ENCODE measurements around the gene HK2.

Gene HK2

GRCh38 chr2:74938264-74938663 lies 104.3 kb downstream of the HK2 start:
- Histone ChIP-seq H2BK5ac (ENCODE audit: low read length) (no peak overlapping the region), H2BK15ac (ENCODE audit: low read length) (no peak overlapping the region), H4K8ac (ENCODE audit: low read depth, low read length) (no peak overlapping the region), H2AFZ (ENCODE audit: low read length) (no peak overlapping the region), H3K27me3 (ENCODE audit: control insufficient read depth in 3 of 3, insufficient read depth in 3 of 3, low read depth in 1 of 3, low read length in 3 of 3) (no peaks in the 10 kb centered on the region), H3K14ac (ENCODE audit: low read length) (no peak overlapping the region), H2AK5ac (ENCODE audit: low read depth, low read length) (no peak overlapping the region), H3K9me3 (replicated peaks in 1 of 2; ENCODE audit: control insufficient read depth in 2 of 2, insufficient read depth in 1 of 2, low read depth in 1 of 2, low read length in 2 of 2) (peaks cover 0 to 1% of the 10 kb centered on the region in 2 donors), H3K36me3 (replicated peaks in 1 of 2; ENCODE audit: control insufficient read depth in 2 of 2, insufficient read depth in 2 of 2, low read length in 2 of 2) (no peaks in the 10 kb centered on the region), H4K91ac (ENCODE audit: low read depth, low read length, poor library complexity) (no peak overlapping the region), H3K4ac (ENCODE audit: low read length) (no peak overlapping the region), H3K27ac (replicated peaks; ENCODE audit: low read length) (no peak overlapping the region), H3K9ac (ENCODE audit: low read depth, low read length, poor library complexity) (no peak overlapping the region), H2BK12ac (ENCODE audit: low read length) (no peak overlapping the region), H3K4me2 (ENCODE audit: insufficient read depth, low read length, poor library complexity, severe bottlenecking) (no peak overlapping the region), H3K4me3 (ENCODE audit: low read length in 2 of 2) (no peak overlapping the region), H3K23ac (ENCODE audit: low read depth, low read length, poor library complexity) (no peak overlapping the region), H2BK120ac (ENCODE audit: low read depth, low read length) (no peak overlapping the region), H3K4me1 (ENCODE audit: control insufficient read depth in 2 of 2, insufficient read depth in 1 of 2, low read depth in 1 of 2, low read length in 2 of 2) (peaks cover 0 to 2% of the 10 kb centered on the region in 2 donors), H3K18ac (ENCODE audit: low read length) (no peak overlapping the region), H3K79me1 (ENCODE audit: low read depth, low read length) (no peaks in the 10 kb centered on the region)
- WGBS, 2 donors (ENCODE audit: extremely low coverage in 2 of 2, insufficient read length in 2 of 2, insufficient replicate concordance in 1 of 2): no CpG with 5 or more reads among the region's 4 CpGs
- DNase-seq (ENCODE audit: low spot score): no peak

DNA sequence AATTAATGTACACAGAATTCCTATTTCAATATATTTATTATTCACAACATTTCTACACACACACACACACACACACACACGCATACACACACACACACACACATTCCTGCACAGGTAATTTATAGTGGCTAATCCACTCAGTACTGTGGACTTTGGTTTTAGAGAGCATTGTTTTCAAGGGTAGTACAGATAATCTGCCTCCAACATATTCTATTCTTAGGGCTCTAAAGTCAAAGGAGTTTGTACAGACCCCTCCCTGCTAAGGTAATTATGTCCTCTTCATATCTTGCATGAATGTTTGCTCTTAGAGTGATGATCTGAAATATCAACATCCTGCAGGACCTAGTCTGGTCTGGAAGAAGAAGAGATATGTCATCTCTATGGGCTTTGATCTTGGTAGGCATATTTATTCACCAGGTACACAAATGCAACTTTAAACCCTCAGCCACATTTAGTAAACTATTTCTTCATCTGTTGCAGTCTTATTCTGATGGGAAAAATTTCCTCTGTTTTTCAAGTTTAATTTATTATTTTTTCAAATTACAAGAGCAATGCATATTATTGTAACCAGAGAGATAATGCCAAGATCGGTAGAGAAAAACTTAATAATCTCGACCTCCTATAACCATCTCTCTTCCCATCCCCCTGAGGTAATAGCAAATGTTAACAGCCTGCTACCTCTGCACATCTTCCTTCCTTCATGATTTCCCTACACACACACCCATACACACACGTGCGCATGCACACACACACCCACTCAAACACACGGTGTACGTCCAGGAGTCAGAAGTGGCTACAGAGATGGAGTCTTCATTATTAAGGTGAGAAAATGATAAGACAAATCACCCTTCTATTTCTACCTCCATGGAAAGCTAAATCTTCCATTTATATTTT lies 106.2 kb downstream of the HK2 start:
- Histone ChIP-seq H3K27ac (replicated peaks; ENCODE audit: low read length) (no peak overlapping the region), H3K27me3 (ENCODE audit: control insufficient read depth in 3 of 3, insufficient read depth in 3 of 3, low read depth in 1 of 3, low read length in 3 of 3) (peaks cover 0 to 4% (median 0%) of the 10 kb centered on the region in 3 experiments), H3K4me2 (ENCODE audit: insufficient read depth, low read length, poor library complexity, severe bottlenecking) (no peak overlapping the region), H3K79me1 (ENCODE audit: low read depth, low read length) (no peaks in the 10 kb centered on the region), H3K9me3 (replicated peaks in 1 of 2; ENCODE audit: control insufficient read depth in 2 of 2, insufficient read depth in 1 of 2, low read depth in 1 of 2, low read length in 2 of 2) (no peaks in the 10 kb centered on the region), H3K4ac (ENCODE audit: low read length) (no peak overlapping the region), H3K23ac (ENCODE audit: low read depth, low read length, poor library complexity) (no peak overlapping the region), H3K4me3 (ENCODE audit: low read length in 2 of 2) (no peak overlapping the region), H4K8ac (ENCODE audit: low read depth, low read length) (no peak overlapping the region), H3K36me3 (replicated peaks in 1 of 2; ENCODE audit: control insufficient read depth in 2 of 2, insufficient read depth in 2 of 2, low read length in 2 of 2) (no peaks in the 10 kb centered on the region), H2BK5ac (ENCODE audit: low read length) (no peak overlapping the region), H2AK5ac (ENCODE audit: low read depth, low read length) (no peak overlapping the region), H4K91ac (ENCODE audit: low read depth, low read length, poor library complexity) (no peak overlapping the region), H2BK15ac (ENCODE audit: low read length) (no peak overlapping the region), H3K18ac (ENCODE audit: low read length) (no peak overlapping the region), H2BK12ac (ENCODE audit: low read length) (no peak overlapping the region), H3K9ac (ENCODE audit: low read depth, low read length, poor library complexity) (no peak overlapping the region), H2AFZ (ENCODE audit: low read length) (no peak overlapping the region), H3K4me1 (ENCODE audit: control insufficient read depth in 2 of 2, insufficient read depth in 1 of 2, low read depth in 1 of 2, low read length in 2 of 2) (peaks cover 0 to 2% of the 10 kb centered on the region in 2 donors), H2BK120ac (ENCODE audit: low read depth, low read length) (no peak overlapping the region), H3K14ac (ENCODE audit: low read length) (no peak overlapping the region)
- WGBS, 2 donors (ENCODE audit: extremely low coverage in 2 of 2, insufficient read length in 2 of 2, insufficient replicate concordance in 1 of 2): no CpG with 5 or more reads among the region's 7 CpGs
- no peak for DNase-seq (ENCODE audit: low spot score)

- Histone ChIP-seq H2BK15ac (ENCODE audit: low read length) (no peak overlapping the region), H2AFZ (ENCODE audit: low read length) (no peak overlapping the region), H3K4ac (ENCODE audit: low read length) (no peak overlapping the region), H3K27ac (replicated peaks; ENCODE audit: low read length) (no peak overlapping the region), H3K79me1 (ENCODE audit: low read depth, low read length) (no peaks in the 10 kb centered on the region), H3K36me3 (replicated peaks in 1 of 2; ENCODE audit: control insufficient read depth in 2 of 2, insufficient read depth in 2 of 2, low read length in 2 of 2) (no peaks in the 10 kb centered on the region), H3K4me3 (ENCODE audit: low read length in 2 of 2) (no peak overlapping the region), H3K4me1 (ENCODE audit: control insufficient read depth in 2 of 2, insufficient read depth in 1 of 2, low read depth in 1 of 2, low read length in 2 of 2) (no peaks in the 10 kb centered on the region), H3K4me2 (ENCODE audit: insufficient read depth, low read length, poor library complexity, severe bottlenecking) (no peak overlapping the region), H2BK120ac (ENCODE audit: low read depth, low read length) (no peak overlapping the region), H4K91ac (ENCODE audit: low read depth, low read length, poor library complexity) (no peak overlapping the region), H4K8ac (ENCODE audit: low read depth, low read length) (no peak overlapping the region), H3K18ac (ENCODE audit: low read length) (no peak overlapping the region), H3K9me3 (replicated peaks in 1 of 2; ENCODE audit: control insufficient read depth in 2 of 2, insufficient read depth in 1 of 2, low read depth in 1 of 2, low read length in 2 of 2) (no peaks in the 10 kb centered on the region), H2BK5ac (ENCODE audit: low read length) (no peak overlapping the region), H2BK12ac (ENCODE audit: low read length) (no peak overlapping the region), H2AK5ac (ENCODE audit: low read depth, low read length) (no peak overlapping the region), H3K27me3 (ENCODE audit: control insufficient read depth in 3 of 3, insufficient read depth in 3 of 3, low read depth in 1 of 3, low read length in 3 of 3) (peaks cover 0 to 4% (median 0%) of the 10 kb centered on the region in 3 experiments), H3K23ac (ENCODE audit: low read depth, low read length, poor library complexity) (no peak overlapping the region), H3K14ac (ENCODE audit: low read length) (no peak overlapping the region), H3K9ac (ENCODE audit: low read depth, low read length, poor library complexity) (no peak overlapping the region)
- WGBS, 2 donors (ENCODE audit: extremely low coverage in 2 of 2, insufficient read length in 2 of 2, insufficient replicate concordance in 1 of 2): no CpG with 5 or more reads among the region's 3 CpGs
- DNase-seq (ENCODE audit: low spot score): no peak
These were observed 107.4 kb downstream of the HK2 start for GRCh38 chr2:74941284-74941683.

DNA sequence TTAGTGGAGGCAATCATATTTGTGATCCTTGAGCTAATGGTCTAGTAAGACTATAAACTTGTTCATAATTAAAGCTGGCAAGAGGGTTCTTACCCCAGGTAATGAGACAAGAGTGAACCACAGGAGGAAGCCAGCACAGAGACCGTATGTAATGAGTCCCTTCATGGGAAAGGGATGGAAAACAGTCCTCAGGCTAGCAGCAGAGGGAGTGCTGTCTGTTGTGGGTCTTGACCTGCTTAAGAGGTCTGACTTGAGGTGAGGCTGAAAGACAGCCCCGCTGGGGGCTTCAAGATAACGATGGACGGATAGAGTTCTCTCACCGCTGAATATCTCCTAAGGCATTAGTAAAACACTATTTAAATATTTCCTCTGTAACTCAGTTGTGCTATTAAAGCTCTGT lies 108.3 kb downstream of the HK2 start:
- Histone ChIP-seq H3K18ac (ENCODE audit: low read length) (no peak overlapping the region), H3K4me1 (ENCODE audit: control insufficient read depth in 2 of 2, insufficient read depth in 1 of 2, low read depth in 1 of 2, low read length in 2 of 2) (no peaks in the 10 kb centered on the region), H3K27ac (replicated peaks; ENCODE audit: low read length) (no peak overlapping the region), H2BK5ac (ENCODE audit: low read length) (no peak overlapping the region), H4K8ac (ENCODE audit: low read depth, low read length) (no peak overlapping the region), H3K4ac (ENCODE audit: low read length) (no peak overlapping the region), H2AFZ (ENCODE audit: low read length) (no peak overlapping the region), H3K23ac (ENCODE audit: low read depth, low read length, poor library complexity) (no peak overlapping the region), H2BK15ac (ENCODE audit: low read length) (no peak overlapping the region), H3K9me3 (replicated peaks in 1 of 2; ENCODE audit: control insufficient read depth in 2 of 2, insufficient read depth in 1 of 2, low read depth in 1 of 2, low read length in 2 of 2) (no peaks in the 10 kb centered on the region), H3K27me3 (ENCODE audit: control insufficient read depth in 3 of 3, insufficient read depth in 3 of 3, low read depth in 1 of 3, low read length in 3 of 3) (peaks cover 0 to 4% (median 0%) of the 10 kb centered on the region in 3 experiments), H3K36me3 (replicated peaks in 1 of 2; ENCODE audit: control insufficient read depth in 2 of 2, insufficient read depth in 2 of 2, low read length in 2 of 2) (no peaks in the 10 kb centered on the region), H3K4me2 (ENCODE audit: insufficient read depth, low read length, poor library complexity, severe bottlenecking) (no peak overlapping the region), H2AK5ac (ENCODE audit: low read depth, low read length) (no peak overlapping the region), H4K91ac (ENCODE audit: low read depth, low read length, poor library complexity) (no peak overlapping the region), H3K14ac (ENCODE audit: low read length) (no peak overlapping the region), H3K9ac (ENCODE audit: low read depth, low read length, poor library complexity) (no peak overlapping the region), H2BK120ac (ENCODE audit: low read depth, low read length) (no peak overlapping the region), H3K79me1 (ENCODE audit: low read depth, low read length) (no peaks in the 10 kb centered on the region), H2BK12ac (ENCODE audit: low read length) (no peak overlapping the region), H3K4me3 (ENCODE audit: low read length in 2 of 2) (no peak overlapping the region)
- WGBS, 2 donors (ENCODE audit: extremely low coverage in 2 of 2, insufficient read length in 2 of 2, insufficient replicate concordance in 1 of 2): no CpG with 5 or more reads among the region's 5 CpGs
- DNase-seq (ENCODE audit: low spot score): no peak
